ENCODE data around the gene MCU. TPM values are rescaled to one million over a fixed set of nuclear protein-coding genes. Genes with fewer than 3 reads are reported as not detected.
"Not testable (repeated sequence)": the region's sequence is repeated elsewhere in the genome, so short reads cannot be mapped to it uniquely, and the experiment has no call there.

Gene MCU
- total RNA-seq, 4 donors from 2014 or later, result 30.0 to 42.8 (median 34.1) TPM

GRCh38 chr10:72682638-72683037, 9.3 kb upstream of the MCU start:
- DNase-seq (ENCODE audit: low spot score in 2 of 2), result no peak
- intact Hi-C loops (cut with DNase I; ENCODE audit: low total_unique reads), result no loop called here
- no peak overlapping the region for H3K4me3 ChIP-seq (ENCODE audit: low read depth, poor library complexity, severe bottlenecking)
- TF ChIP-seq CTCF (IDR thresholded peaks at IDR 0.05) (no peak), POLR2A (IDR thresholded peaks at IDR 0.05) (no peak)
- WGBS, 2 donors, result 71 to 81% methylated on average over 6 of the region's 6 CpGs

GRCh38 chr10:72685264-72685921, 6.5 kb upstream of the MCU start:
- intact Hi-C loops (cut with DNase I; ENCODE audit: low total_unique reads), result no loop called here
- TF ChIP-seq POLR2A (IDR thresholded peaks at IDR 0.05) (no peak), CTCF (IDR thresholded peaks at IDR 0.05) (no peak)
- H3K4me3 ChIP-seq (ENCODE audit: low read depth, poor library complexity, severe bottlenecking), result no peak overlapping the region
- no peak for DNase-seq (ENCODE audit: low spot score in 2 of 2)
- 87 to 90% methylated on average over 7 of the region's 7 CpGs for WGBS, 2 donors

- DNase-seq (ENCODE audit: low spot score in 2 of 2); intact Hi-C loops (cut with DNase I; ENCODE audit: low total_unique reads); H3K4me3 ChIP-seq (ENCODE audit: low read depth, poor library complexity, severe bottlenecking): not testable (repeated sequence)
- 81 to 88% methylated on average over 8 of the region's 8 CpGs for WGBS, 2 donors
These were observed 5.5 kb upstream of the MCU start for GRCh38 chr10:72686430-72686829.

- no peak for DNase-seq (ENCODE audit: low spot score in 2 of 2)
- WGBS, 2 donors, result 91 to 92% methylated on average over 6 of the region's 6 CpGs
- H3K4me3 ChIP-seq (ENCODE audit: low read depth, poor library complexity, severe bottlenecking), result no peak overlapping the region
- intact Hi-C loops (cut with DNase I; ENCODE audit: low total_unique reads), result no loop called here
- TF ChIP-seq CTCF (IDR thresholded peaks at IDR 0.05) (no peak), POLR2A (IDR thresholded peaks at IDR 0.05) (no peak)
These were observed 4.9 kb upstream of the MCU start for GRCh38 chr10:72687035-72687434.

- no peak for TF ChIP-seq CTCF (IDR thresholded peaks at IDR 0.05)
- TF ChIP-seq POLR2A (IDR thresholded peaks at IDR 0.05), result no peak
- no peak overlapping the region for H3K4me3 ChIP-seq (ENCODE audit: low read depth, poor library complexity, severe bottlenecking)
- no peak for DNase-seq (ENCODE audit: low spot score in 2 of 2)
- WGBS, 2 donors, result 33 to 51% methylated on average over 2 of the region's 2 CpGs
- intact Hi-C loops (cut with DNase I; ENCODE audit: low total_unique reads), result no loop called here
These were observed 3.7 kb upstream of the MCU start for GRCh38 chr10:72688208-72688651.

- DNase-seq (ENCODE audit: low spot score in 2 of 2), result no peak
- WGBS, 2 donors, result 95 to 96% methylated on average over 1 of the region's 1 CpG
- intact Hi-C loops (cut with DNase I; ENCODE audit: low total_unique reads), result loop anchor here (10.0 kb wide), 1 partner anchor 145 kb away; no protein-coding TSS in a partner anchor
- no peak overlapping the region for H3K4me3 ChIP-seq (ENCODE audit: low read depth, poor library complexity, severe bottlenecking)
- TF ChIP-seq CTCF (IDR thresholded peaks at IDR 0.05), result no peak
- TF ChIP-seq POLR2A (IDR thresholded peaks at IDR 0.05), result no peak
These were observed 2.3 kb upstream of the MCU start for GRCh38 chr10:72689660-72690059.
